GM18907 (cell line): ENCODE results near the gene PTPRO.

ENCODE experiments used
- ATAC-seq: cut with Tn5 transposase; IDR thresholded peaks from one replicate; pipeline ENCODE4 v1.9.1; 2021; ENCODE audit warnings: mild to moderate bottlenecking, moderate library complexity; ENCODE audit not compliant: unreplicated experiment

PTPRO gene

GRCh38 chr12:15346488-15346887 lies 24.2 kb downstream of the PTPRO start:
- no peak for ATAC-seq

GRCh38 chr12:15350643-15351042 lies 28.3 kb downstream of the PTPRO start:
- no peak for ATAC-seq

GRCh38 chr12:15355766-15356165 lies 33.5 kb downstream of the PTPRO start:
- no peak for ATAC-seq

- no peak for ATAC-seq
These were observed 34.6 kb downstream of the PTPRO start for GRCh38 chr12:15356951-15357364.

GRCh38 chr12:15364221-15365160 lies 42.2 kb downstream of the PTPRO start:
- no peak for ATAC-seq

- ATAC-seq, result no peak
These were observed 46.5 kb downstream of the PTPRO start for GRCh38 chr12:15368812-15369211.

- no peak for ATAC-seq
These were observed 50.0 kb downstream of the PTPRO start for GRCh38 chr12:15372352-15372751.

- ATAC-seq, result no peak
These were observed 65.5 kb downstream of the PTPRO start for GRCh38 chr12:15387772-15388171.

GRCh38 chr12:15389561-15389960 lies 67.3 kb downstream of the PTPRO start:
- no peak for ATAC-seq

GRCh38 chr12:15393037-15393436 lies 70.7 kb downstream of the PTPRO start:
- no peak for ATAC-seq

- no peak for ATAC-seq
These were observed 71.7 kb downstream of the PTPRO start for GRCh38 chr12:15393995-15394394.

- no peak for ATAC-seq
These were observed 82.2 kb downstream of the PTPRO start for GRCh38 chr12:15404485-15404884.

GRCh38 chr12:15405606-15406005 lies 83.3 kb downstream of the PTPRO start:
- ATAC-seq, result no peak

- no peak for ATAC-seq
These were observed 84.7 kb downstream of the PTPRO start for GRCh38 chr12:15407025-15407424.

GRCh38 chr12:15411842-15412241 lies 89.5 kb downstream of the PTPRO start:
- ATAC-seq, result no peak

GRCh38 chr12:15417691-15418090 lies 95.4 kb downstream of the PTPRO start:
- ATAC-seq, result no peak

GRCh38 chr12:15423629-15424028 lies 101.3 kb downstream of the PTPRO start:
- no peak for ATAC-seq

- no peak for ATAC-seq
These were observed 105.6 kb downstream of the PTPRO start for GRCh38 chr12:15427913-15428312.

- ATAC-seq, result no peak
These were observed 106.3 kb downstream of the PTPRO start for GRCh38 chr12:15428632-15429031.

GRCh38 chr12:15429262-15429661 lies 107.0 kb downstream of the PTPRO start:
- ATAC-seq, result no peak

- no peak for ATAC-seq
These were observed 113.3 kb downstream of the PTPRO start for GRCh38 chr12:15435597-15435996.

GRCh38 chr12:15439459-15439858 lies 117.2 kb downstream of the PTPRO start:
- ATAC-seq, result no peak

- ATAC-seq, result no peak
These were observed 120.7 kb downstream of the PTPRO start for GRCh38 chr12:15443050-15443449.
